GM23338 (cell line): Measurements from ENCODE around the gene PNPT1. TPM values are rescaled to one million over a fixed set of nuclear protein-coding genes. Genes with fewer than 3 reads are reported as not detected.
A peak's percentile ranks its signal among the peaks of the same experiment; 100 is the strongest.

ENCODE experiments used
- ATAC-seq: fragments of 200-7000 bp; cut with Tn5 transposase; 3 replicates; pipeline ENCODE4 v1.9.1; 2020
- DNase-seq: peaks from one replicate; pipeline ENCODE4 v3.0.0-alpha.2; 2015; ENCODE audit warnings: low spot score
- H2AFZ ChIP-seq: fragments of 200-600 bp; sonication (generic); 2 replicates; pipeline ENCODE4 v1.8.0; 2016; ENCODE audit warnings: antibody characterized with exemption, mild to moderate bottlenecking, moderate library complexity
- H3F3A ChIP-seq: fragments of 200-600 bp; sonication (generic); replicated peaks from 2 replicates; pipeline ENCODE4 v1.8.0; 2017; ENCODE audit warnings: antibody characterized with exemption, mixed run types, low read depth
- H3K27ac ChIP-seq: fragments of 200-600 bp; sonication (generic); 2 replicates; pipeline ENCODE4 v1.6.1; 2016; ENCODE audit warnings: low read depth
- H3K27me3 ChIP-seq: fragments of 200-600 bp; sonication (generic); 2 replicates; pipeline ENCODE4 v1.8.0; 2016; ENCODE audit warnings: mild to moderate bottlenecking, mixed run types, moderate library complexity; ENCODE audit not compliant: insufficient read depth
- H3K36me3 ChIP-seq: fragments of 200-600 bp; sonication (generic); 2 replicates; pipeline ENCODE4 v1.8.0; 2016; ENCODE audit warnings: mild to moderate bottlenecking; ENCODE audit not compliant: insufficient read depth
- H3K4me1 ChIP-seq: fragments of 200-600 bp; sonication (generic); 2 replicates; pipeline ENCODE4 v1.8.0; 2016; ENCODE audit warnings: mild to moderate bottlenecking, moderate library complexity; ENCODE audit not compliant: insufficient read depth
- H3K4me2 ChIP-seq: fragments of 200-600 bp; sonication (generic); 2 replicates; pipeline ENCODE4 v1.7.1; 2017; ENCODE audit warnings: mixed run types
- H3K4me3 ChIP-seq: fragments of 200-600 bp; sonication (generic); 2 replicates; pipeline ENCODE4 v1.6.1; 2016; ENCODE audit warnings: mixed run types
- H3K79me2 ChIP-seq: fragments of 200-600 bp; sonication (generic); replicated peaks from 2 replicates; pipeline ENCODE4 v1.8.0; 2017; ENCODE audit warnings: mild to moderate bottlenecking; ENCODE audit not compliant: insufficient read depth
- H3K9me2 ChIP-seq: fragments of 200-600 bp; sonication (generic); 2 replicates; pipeline ENCODE4 v1.8.0; 2017; ENCODE audit not compliant: insufficient read depth
- H4K20me1 ChIP-seq: fragments of 200-600 bp; sonication (generic); replicated peaks from 2 replicates; pipeline ENCODE4 v1.8.0; 2017; ENCODE audit warnings: mild to moderate bottlenecking; ENCODE audit not compliant: insufficient read depth
- H3K27ac Mint-ChIP-seq: 2 replicates; pipeline ENCODE4 v1.8.0; 2020; ENCODE audit warnings: inconsistent platforms, mild to moderate bottlenecking, moderate library complexity, mixed read lengths
- H3K27me3 Mint-ChIP-seq: 3 replicates; pipeline ENCODE4 v1.8.0; 2022; ENCODE audit warnings: low read depth, mild to moderate bottlenecking, moderate library complexity, mixed read lengths, inconsistent platforms; ENCODE audit not compliant: insufficient read depth, poor library complexity
- H3K36me3 Mint-ChIP-seq: 3 replicates; pipeline ENCODE4 v1.8.0; 2021; ENCODE audit warnings: low read depth, mild to moderate bottlenecking, inconsistent platforms, moderate library complexity, mixed read lengths
- H3K4me1 Mint-ChIP-seq: 3 replicates; pipeline ENCODE4 v1.8.0; 2020; ENCODE audit warnings: mild to moderate bottlenecking, inconsistent platforms, mixed read lengths
- H3K4me3 Mint-ChIP-seq: 3 replicates; pipeline ENCODE4 v1.8.0; 2021; ENCODE audit warnings: moderate library complexity, mild to moderate bottlenecking, inconsistent platforms, mixed read lengths
- H3K9me3 Mint-ChIP-seq: 3 replicates; pipeline ENCODE4 v1.8.0; 2020; ENCODE audit warnings: moderate library complexity, mild to moderate bottlenecking, inconsistent platforms, mixed read lengths
- CREB1 ChIP-seq: fragments of 250-450 bp; sonication (Bioruptor Pico); IDR thresholded peaks from 2 replicates; pipeline ENCODE4 v1.5.0; 2020; ENCODE audit warnings: low read depth, mild to moderate bottlenecking, moderate library complexity
- EZH2 ChIP-seq: fragments of 200-600 bp; sonication (generic); IDR thresholded peaks from one replicate; pipeline ENCODE4 v1.8.0; 2017; ENCODE audit warnings: antibody characterized with exemption, mild to moderate bottlenecking, low read depth; ENCODE audit not compliant: unreplicated experiment
- EZH2phosphoT487 ChIP-seq: fragments of 200-600 bp; sonication (generic); IDR thresholded peaks from one replicate; pipeline ENCODE4 v1.8.1; 2018; ENCODE audit warnings: antibody characterized with exemption; ENCODE audit not compliant: unreplicated experiment
- JUNB ChIP-seq: IDR thresholded peaks from one replicate; pipeline ENCODE4 v1.6.1; 2016; ENCODE audit warnings: antibody characterized with exemption; ENCODE audit not compliant: unreplicated experiment
- NANOG ChIP-seq: IDR thresholded peaks from 2 replicates; pipeline ENCODE4 v1.6.1; 2016; ENCODE audit warnings: antibody characterized with exemption, borderline replicate concordance
- POLR2AphosphoS5 ChIP-seq: IDR thresholded peaks from 2 replicates; pipeline ENCODE4 v1.6.1; 2016; ENCODE audit warnings: antibody characterized with exemption, low read depth
- STAT1 ChIP-seq: IDR thresholded peaks from one replicate; pipeline ENCODE4 v1.6.1; 2016; ENCODE audit warnings: antibody characterized with exemption; ENCODE audit not compliant: unreplicated experiment
- ZNF114 ChIP-seq: fragments of 250-450 bp; sonication (Bioruptor Pico); IDR thresholded peaks from 2 replicates; pipeline ENCODE4 v1.5.0; 2020; ENCODE audit warnings: mild to moderate bottlenecking, moderate library complexity
- ZNF331 ChIP-seq: fragments of 250-450 bp; sonication (Bioruptor Pico); IDR thresholded peaks from 2 replicates; pipeline ENCODE4 v1.5.0; 2020; ENCODE audit warnings: low read depth, mild to moderate bottlenecking, moderate library complexity
- ZNF462 ChIP-seq: fragments of 250-450 bp; sonication (Bioruptor Pico); IDR thresholded peaks from 2 replicates; pipeline ENCODE4 v1.5.0; 2020; ENCODE audit warnings: mild to moderate bottlenecking, moderate library complexity
- polyA plus RNA-seq: library from polyadenylated mRNA; unstranded; fragments of >200 nt; fragmentation: Nextera tagmentation; extraction: Ambion mirVana; gene quantifications from 2 replicates; pipeline ENCODE4 v1.2.1, GENCODE V29; 2016
- total RNA-seq: library from RNA; depleted of rRNA; stranded (reverse); fragments of >200 nt; shearing (Covaris generic); gene quantifications from 2 replicates; pipeline ENCODE4 v1.2.3, GENCODE V29; 2014
- TF ChIP-seq, protein P1 (sequence below): IDR thresholded peaks from one replicate; pipeline ENCODE4 v1.6.1; 2018; ENCODE audit warnings: antibody characterized with exemption; ENCODE audit not compliant: unreplicated experiment
- TF ChIP-seq, protein P2 (sequence below): IDR thresholded peaks from 2 replicates; pipeline ENCODE4 v1.6.1; 2016; ENCODE audit warnings: antibody characterized with exemption
- TF ChIP-seq, protein P3 (sequence below), 2 experiments: fragments of 200-600 bp in 1 of 2; sonication (generic) in 1 of 2; conservative IDR thresholded peaks; 2 replicates each; pipeline versions ENCODE4 v1.5.1 to v1.6.1; 2016 to 2017; ENCODE audit warnings: antibody characterized with exemption in 2 of 2, low read depth in 2 of 2, mild to moderate bottlenecking in 2 of 2, moderate library complexity in 1 of 2

Gene PNPT1
- total and polyA plus RNA-seq, 2 experiments from 2014 or later, result 31.1 to 34.6 TPM

- H3K27ac Mint-ChIP-seq, result peak overlapping the region; percentile 62; the same call in 1 of the 2 replicates
- H3K4me2 ChIP-seq, result peak overlapping the region; percentile 29
- H3K27me3 ChIP-seq, result no peaks in the 10 kb centered on the region
- H3K36me3 ChIP-seq, result no peaks in the 10 kb centered on the region
- TF ChIP-seq EZH2 (no peak), EZH2phosphoT487 (no peak), ZNF114 (no peak), CREB1 (CRISPR knock-in tag) (0 out of 2 replicates have a peak, but pooled peaks have one; percentile 42), ZNF462 (no peak), JUNB (no peak), NANOG (no peak), ZNF331 (CRISPR knock-in tag) (no peak), POLR2AphosphoS5 (no peak), STAT1 (no peak)
- TF ChIP-seq, protein P1, sequence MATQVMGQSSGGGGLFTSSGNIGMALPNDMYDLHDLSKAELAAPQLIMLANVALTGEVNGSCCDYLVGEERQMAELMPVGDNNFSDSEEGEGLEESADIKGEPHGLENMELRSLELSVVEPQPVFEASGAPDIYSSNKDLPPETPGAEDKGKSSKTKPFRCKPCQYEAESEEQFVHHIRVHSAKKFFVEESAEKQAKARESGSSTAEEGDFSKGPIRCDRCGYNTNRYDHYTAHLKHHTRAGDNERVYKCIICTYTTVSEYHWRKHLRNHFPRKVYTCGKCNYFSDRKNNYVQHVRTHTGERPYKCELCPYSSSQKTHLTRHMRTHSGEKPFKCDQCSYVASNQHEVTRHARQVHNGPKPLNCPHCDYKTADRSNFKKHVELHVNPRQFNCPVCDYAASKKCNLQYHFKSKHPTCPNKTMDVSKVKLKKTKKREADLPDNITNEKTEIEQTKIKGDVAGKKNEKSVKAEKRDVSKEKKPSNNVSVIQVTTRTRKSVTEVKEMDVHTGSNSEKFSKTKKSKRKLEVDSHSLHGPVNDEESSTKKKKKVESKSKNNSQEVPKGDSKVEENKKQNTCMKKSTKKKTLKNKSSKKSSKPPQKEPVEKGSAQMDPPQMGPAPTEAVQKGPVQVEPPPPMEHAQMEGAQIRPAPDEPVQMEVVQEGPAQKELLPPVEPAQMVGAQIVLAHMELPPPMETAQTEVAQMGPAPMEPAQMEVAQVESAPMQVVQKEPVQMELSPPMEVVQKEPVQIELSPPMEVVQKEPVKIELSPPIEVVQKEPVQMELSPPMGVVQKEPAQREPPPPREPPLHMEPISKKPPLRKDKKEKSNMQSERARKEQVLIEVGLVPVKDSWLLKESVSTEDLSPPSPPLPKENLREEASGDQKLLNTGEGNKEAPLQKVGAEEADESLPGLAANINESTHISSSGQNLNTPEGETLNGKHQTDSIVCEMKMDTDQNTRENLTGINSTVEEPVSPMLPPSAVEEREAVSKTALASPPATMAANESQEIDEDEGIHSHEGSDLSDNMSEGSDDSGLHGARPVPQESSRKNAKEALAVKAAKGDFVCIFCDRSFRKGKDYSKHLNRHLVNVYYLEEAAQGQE, result no peak
- TF ChIP-seq, protein P2, sequence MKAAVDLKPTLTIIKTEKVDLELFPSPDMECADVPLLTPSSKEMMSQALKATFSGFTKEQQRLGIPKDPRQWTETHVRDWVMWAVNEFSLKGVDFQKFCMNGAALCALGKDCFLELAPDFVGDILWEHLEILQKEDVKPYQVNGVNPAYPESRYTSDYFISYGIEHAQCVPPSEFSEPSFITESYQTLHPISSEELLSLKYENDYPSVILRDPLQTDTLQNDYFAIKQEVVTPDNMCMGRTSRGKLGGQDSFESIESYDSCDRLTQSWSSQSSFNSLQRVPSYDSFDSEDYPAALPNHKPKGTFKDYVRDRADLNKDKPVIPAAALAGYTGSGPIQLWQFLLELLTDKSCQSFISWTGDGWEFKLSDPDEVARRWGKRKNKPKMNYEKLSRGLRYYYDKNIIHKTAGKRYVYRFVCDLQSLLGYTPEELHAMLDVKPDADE, result no peak
- TF ChIP-seq, protein P3, sequence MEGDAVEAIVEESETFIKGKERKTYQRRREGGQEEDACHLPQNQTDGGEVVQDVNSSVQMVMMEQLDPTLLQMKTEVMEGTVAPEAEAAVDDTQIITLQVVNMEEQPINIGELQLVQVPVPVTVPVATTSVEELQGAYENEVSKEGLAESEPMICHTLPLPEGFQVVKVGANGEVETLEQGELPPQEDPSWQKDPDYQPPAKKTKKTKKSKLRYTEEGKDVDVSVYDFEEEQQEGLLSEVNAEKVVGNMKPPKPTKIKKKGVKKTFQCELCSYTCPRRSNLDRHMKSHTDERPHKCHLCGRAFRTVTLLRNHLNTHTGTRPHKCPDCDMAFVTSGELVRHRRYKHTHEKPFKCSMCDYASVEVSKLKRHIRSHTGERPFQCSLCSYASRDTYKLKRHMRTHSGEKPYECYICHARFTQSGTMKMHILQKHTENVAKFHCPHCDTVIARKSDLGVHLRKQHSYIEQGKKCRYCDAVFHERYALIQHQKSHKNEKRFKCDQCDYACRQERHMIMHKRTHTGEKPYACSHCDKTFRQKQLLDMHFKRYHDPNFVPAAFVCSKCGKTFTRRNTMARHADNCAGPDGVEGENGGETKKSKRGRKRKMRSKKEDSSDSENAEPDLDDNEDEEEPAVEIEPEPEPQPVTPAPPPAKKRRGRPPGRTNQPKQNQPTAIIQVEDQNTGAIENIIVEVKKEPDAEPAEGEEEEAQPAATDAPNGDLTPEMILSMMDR (conservative IDR thresholded peaks at IDR 0.05; ENCODE audit: low read depth in 2 of 2), result peak; percentile 81 to 98
- peaks cover 2% of the 10 kb centered on the region for H3K27me3 Mint-ChIP-seq
- H3K4me3 Mint-ChIP-seq, result no peak overlapping the region
- H3K9me2 ChIP-seq, result no peaks in the 10 kb centered on the region
- H4K20me1 ChIP-seq, result no peaks in the 10 kb centered on the region
- H3K79me2 ChIP-seq, result no peaks in the 10 kb centered on the region
- H3K4me1 Mint-ChIP-seq, result peaks cover 23% of the 10 kb centered on the region
- no peak overlapping the region for H3K27ac ChIP-seq
- H3K9me3 Mint-ChIP-seq, result no peaks in the 10 kb centered on the region
- peak; percentile 88 for ATAC-seq
- DNase-seq, result peak; percentile 93
- H3K4me3 ChIP-seq, result no peak overlapping the region
- H3K36me3 Mint-ChIP-seq, result no peaks in the 10 kb centered on the region
- peaks cover 17% of the 10 kb centered on the region for H3K4me1 ChIP-seq
- peak overlapping the region; percentile 29; the same call in 1 of the 2 replicates for H2AFZ ChIP-seq
- H3F3A ChIP-seq, result no peaks in the 10 kb centered on the region
Observed at GRCh38 chr2:55718165-55719008, 24.7 kb upstream of the PNPT1 start.
